ENCODE data around the gene ACOT7.
"Not testable (repeated sequence)": the region's sequence is repeated elsewhere in the genome, so short reads cannot be mapped to it uniquely, and the experiment has no call there.

Gene ACOT7, protein sequence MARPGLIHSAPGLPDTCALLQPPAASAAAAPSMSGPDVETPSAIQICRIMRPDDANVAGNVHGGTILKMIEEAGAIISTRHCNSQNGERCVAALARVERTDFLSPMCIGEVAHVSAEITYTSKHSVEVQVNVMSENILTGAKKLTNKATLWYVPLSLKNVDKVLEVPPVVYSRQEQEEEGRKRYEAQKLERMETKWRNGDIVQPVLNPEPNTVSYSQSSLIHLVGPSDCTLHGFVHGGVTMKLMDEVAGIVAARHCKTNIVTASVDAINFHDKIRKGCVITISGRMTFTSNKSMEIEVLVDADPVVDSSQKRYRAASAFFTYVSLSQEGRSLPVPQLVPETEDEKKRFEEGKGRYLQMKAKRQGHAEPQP

DNA sequence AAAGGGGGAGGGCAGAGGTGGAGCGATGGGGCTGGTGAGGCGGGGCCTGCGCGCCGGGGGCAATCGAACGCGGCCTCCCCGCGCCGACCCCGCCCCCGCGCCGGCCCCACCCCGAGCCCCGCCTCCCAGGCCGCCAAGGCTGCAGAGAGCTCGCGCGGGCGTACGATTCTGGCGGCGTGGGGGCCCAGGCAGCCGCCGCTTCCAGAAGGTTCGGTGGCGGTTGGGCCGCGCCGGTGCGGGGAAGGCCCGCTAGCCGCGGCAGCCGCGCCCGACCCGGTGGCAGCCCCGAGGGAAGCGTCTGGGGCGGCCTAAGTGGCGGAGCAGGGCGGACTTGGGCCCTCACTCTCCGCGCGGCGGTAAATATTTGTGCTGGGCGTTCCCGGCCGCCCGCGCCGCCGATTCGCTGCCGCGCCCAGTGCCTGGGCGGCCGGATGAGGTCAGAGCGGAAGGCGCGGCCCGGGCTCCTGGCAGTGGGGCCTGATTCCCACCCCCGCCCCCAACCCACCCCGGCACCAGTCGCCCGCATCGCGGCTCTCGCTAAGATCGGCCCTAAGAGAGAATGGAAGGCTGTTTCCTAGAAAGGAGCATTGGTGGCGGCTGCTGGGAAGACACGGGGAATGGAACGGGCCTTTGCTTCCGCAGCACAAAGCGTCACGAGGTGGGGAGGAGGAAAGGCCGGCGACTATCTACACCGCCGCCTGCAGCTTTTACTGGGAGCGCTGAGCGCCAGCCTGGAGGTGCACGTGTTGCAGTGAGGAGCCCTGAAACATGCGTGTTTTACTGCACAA is at the start of gene ACOT7:
ACOT7 (minus strand) TSS at position 368 of the 788 bp plus-strand sequence. CDS start 368 bp downstream, outside the sequence.
- H3K9me3 ChIP-seq (ENCODE audit: control insufficient read depth in 1 of 2, low read length in 2 of 2), result no peaks in the 10 kb centered on the region
- H3K9ac ChIP-seq (ENCODE audit: low read depth in 1 of 2, low read length in 2 of 2), result peak within 1 kb of the TSS; percentile 64 to 65
- H3K4me3 ChIP-seq (ENCODE audit: low read depth in 1 of 2, low read length in 2 of 2), result peak within 1 kb of the TSS; percentile 67 to 71
- no peaks in the 10 kb centered on the region for H3K36me3 ChIP-seq (ENCODE audit: control insufficient read depth in 1 of 2, insufficient read depth in 2 of 2, low read length in 2 of 2)
- peak within 1 kb of the TSS; percentile 100 for H3K27ac ChIP-seq (ENCODE audit: low read depth, low read length)
- peaks cover 14 to 18% of the 10 kb centered on the region in 2 donors for H3K4me1 ChIP-seq (ENCODE audit: control insufficient read depth in 1 of 2, insufficient read depth in 2 of 2, low read length in 2 of 2)
- H3K27me3 ChIP-seq (ENCODE audit: control insufficient read depth in 1 of 2, insufficient read depth in 2 of 2, low read length in 2 of 2), result no peaks in the 10 kb centered on the region

- H3K9ac ChIP-seq (ENCODE audit: low read depth in 1 of 2, low read length in 2 of 2), result no peak overlapping the region
- no peaks in the 10 kb centered on the region for H3K9me3 ChIP-seq (ENCODE audit: control insufficient read depth in 1 of 2, low read length in 2 of 2)
- H3K27me3 ChIP-seq (ENCODE audit: control insufficient read depth in 1 of 2, insufficient read depth in 2 of 2, low read length in 2 of 2), result peaks cover 8 to 11% of the 10 kb centered on the region in 2 donors
- H3K27ac ChIP-seq (ENCODE audit: low read depth, low read length), result no peak overlapping the region
- no peaks in the 10 kb centered on the region for H3K36me3 ChIP-seq (ENCODE audit: control insufficient read depth in 1 of 2, insufficient read depth in 2 of 2, low read length in 2 of 2)
- H3K4me3 ChIP-seq (ENCODE audit: low read depth in 1 of 2, low read length in 2 of 2), result no peak overlapping the region
- H3K4me1 ChIP-seq (ENCODE audit: control insufficient read depth in 1 of 2, insufficient read depth in 2 of 2, low read length in 2 of 2), result peaks cover 0 to 5% of the 10 kb centered on the region in 2 donors
Measured at GRCh38 chr1:6441586-6441985, 48.0 kb upstream of the ACOT7 start.

DNA sequence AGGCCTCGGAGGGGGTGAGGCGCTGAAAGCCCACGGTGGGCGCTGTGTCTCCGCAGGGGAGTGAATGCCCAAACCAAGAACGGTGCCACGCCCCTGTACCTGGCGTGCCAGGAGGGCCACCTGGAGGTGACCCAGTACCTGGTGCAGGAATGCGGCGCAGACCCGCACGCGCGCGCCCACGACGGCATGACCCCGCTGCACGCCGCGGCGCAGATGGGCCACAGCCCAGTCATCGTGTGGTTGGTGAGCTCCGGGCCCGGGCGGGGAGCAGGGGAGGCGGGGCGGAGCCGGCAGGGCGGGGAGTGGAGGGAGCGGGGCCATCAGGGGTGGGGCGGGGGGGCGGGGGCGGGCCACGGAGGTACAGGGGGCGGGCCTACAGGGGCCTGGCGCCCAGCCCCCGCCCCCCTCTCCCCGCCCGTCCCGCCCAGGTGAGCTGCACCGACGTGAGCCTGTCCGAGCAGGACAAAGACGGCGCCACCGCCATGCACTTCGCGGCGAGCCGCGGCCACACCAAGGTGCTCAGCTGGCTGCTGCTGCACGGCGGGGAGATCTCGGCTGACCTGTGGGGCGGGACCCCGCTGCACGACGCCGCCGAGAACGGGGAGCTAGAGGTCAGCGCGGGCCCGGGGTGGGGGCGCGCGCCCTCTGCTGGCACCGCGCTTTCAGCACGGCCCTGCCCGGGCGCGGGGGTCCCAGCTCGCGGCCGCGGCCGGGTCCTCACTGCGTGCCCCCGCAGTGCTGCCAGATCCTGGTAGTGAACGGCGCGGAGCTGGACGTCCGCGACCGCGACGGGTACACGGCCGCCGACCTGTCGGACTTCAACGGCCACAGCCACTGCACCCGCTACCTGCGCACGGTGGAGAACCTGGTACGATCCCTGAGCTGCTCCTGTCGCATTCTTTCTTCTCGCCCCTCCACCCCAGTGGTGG is 46.9 kb upstream of the ACOT7 start:
- H3K27me3 ChIP-seq (ENCODE audit: control insufficient read depth in 1 of 2, insufficient read depth in 2 of 2, low read length in 2 of 2), result peaks cover 8 to 11% of the 10 kb centered on the region in 2 donors
- H3K36me3 ChIP-seq (ENCODE audit: control insufficient read depth in 1 of 2, insufficient read depth in 2 of 2, low read length in 2 of 2), result no peaks in the 10 kb centered on the region
- H3K4me3 ChIP-seq (ENCODE audit: low read depth in 1 of 2, low read length in 2 of 2), result peak overlapping the region in 1 of 2 donors; percentile 32
- no peaks in the 10 kb centered on the region for H3K9me3 ChIP-seq (ENCODE audit: control insufficient read depth in 1 of 2, low read length in 2 of 2)
- H3K27ac ChIP-seq (ENCODE audit: low read depth, low read length), result no peak overlapping the region
- no peak overlapping the region for H3K9ac ChIP-seq (ENCODE audit: low read depth in 1 of 2, low read length in 2 of 2)
- H3K4me1 ChIP-seq (ENCODE audit: control insufficient read depth in 1 of 2, insufficient read depth in 2 of 2, low read length in 2 of 2), result peaks cover 0 to 5% of the 10 kb centered on the region in 2 donors

DNA sequence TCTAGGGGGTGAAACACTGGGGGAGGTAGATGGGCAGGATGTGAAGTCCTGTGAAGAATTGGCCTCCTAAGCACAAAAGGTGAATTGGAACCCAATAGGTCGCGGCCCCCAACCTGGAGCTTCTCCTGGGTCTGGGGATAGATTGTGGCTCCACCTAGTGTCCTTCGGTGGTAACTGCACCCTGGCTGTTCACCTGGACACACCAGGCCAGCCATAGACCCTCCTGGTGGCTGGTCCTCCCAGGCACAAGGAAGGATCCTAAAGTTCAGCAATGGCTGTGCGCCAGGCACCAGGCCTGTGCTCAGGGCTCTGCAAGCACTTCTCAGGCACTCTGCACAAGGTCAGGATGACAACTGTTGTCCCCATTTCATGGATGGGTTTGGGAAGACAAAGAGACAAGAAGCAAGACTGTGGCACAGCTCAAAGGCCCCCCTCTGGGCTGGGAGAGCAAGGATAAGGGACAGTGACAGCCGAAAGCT is 44.5 kb upstream of the ACOT7 start:
- Histone ChIP-seq H3K36me3 (ENCODE audit: control insufficient read depth in 1 of 2, insufficient read depth in 2 of 2, low read length in 2 of 2) (no peaks in the 10 kb centered on the region), H3K27me3 (ENCODE audit: control insufficient read depth in 1 of 2, insufficient read depth in 2 of 2, low read length in 2 of 2) (peaks cover 7 to 8% of the 10 kb centered on the region in 2 donors), H3K9ac (ENCODE audit: low read depth in 1 of 2, low read length in 2 of 2) (no peak overlapping the region), H3K4me3 (ENCODE audit: low read depth in 1 of 2, low read length in 2 of 2) (no peak overlapping the region), H3K27ac (ENCODE audit: low read depth, low read length) (no peak overlapping the region), H3K4me1 (ENCODE audit: control insufficient read depth in 1 of 2, insufficient read depth in 2 of 2, low read length in 2 of 2) (no peaks in the 10 kb centered on the region), H3K9me3 (ENCODE audit: control insufficient read depth in 1 of 2, low read length in 2 of 2) (no peaks in the 10 kb centered on the region)

DNA sequence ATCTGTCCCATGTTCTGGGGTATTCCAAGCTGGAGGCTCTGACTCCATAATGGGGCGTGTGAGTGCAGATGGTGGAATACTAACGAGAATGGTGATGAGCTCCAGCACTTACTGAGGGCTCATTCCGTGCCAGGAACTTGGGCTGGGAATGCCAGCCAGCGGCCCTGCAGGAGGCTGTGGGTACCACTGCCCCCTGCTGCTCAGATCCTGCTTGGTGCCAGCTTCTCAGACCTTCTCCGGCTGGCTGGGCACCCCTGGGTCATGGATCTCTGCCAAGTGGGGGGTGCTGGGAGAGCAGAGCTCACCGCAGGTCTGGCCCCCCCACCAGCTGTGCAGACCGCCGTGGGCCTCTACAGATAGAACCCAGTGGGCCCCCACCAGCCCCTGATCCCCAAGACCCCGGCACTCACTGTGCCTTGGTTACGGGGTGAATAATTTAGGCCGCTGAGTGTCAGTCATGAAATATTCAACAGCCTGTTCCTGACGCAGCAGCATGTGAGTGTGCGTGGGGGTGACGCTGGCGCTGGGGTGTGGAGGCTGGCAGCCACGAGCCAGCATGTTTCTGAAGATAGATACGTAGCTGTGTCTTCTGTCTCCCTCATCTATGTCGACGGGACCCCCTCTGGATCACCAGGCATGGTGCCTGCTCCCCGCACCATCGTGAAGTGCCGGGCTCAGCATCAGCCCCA is 43.6 kb upstream of the ACOT7 start:
- H3K9ac ChIP-seq (ENCODE audit: low read depth in 1 of 2, low read length in 2 of 2); H3K9me3 ChIP-seq (ENCODE audit: control insufficient read depth in 1 of 2, low read length in 2 of 2); H3K4me1 ChIP-seq (ENCODE audit: control insufficient read depth in 1 of 2, insufficient read depth in 2 of 2, low read length in 2 of 2); H3K36me3 ChIP-seq (ENCODE audit: control insufficient read depth in 1 of 2, insufficient read depth in 2 of 2, low read length in 2 of 2); H3K27me3 ChIP-seq (ENCODE audit: control insufficient read depth in 1 of 2, insufficient read depth in 2 of 2, low read length in 2 of 2); H3K27ac ChIP-seq (ENCODE audit: low read depth, low read length); H3K4me3 ChIP-seq (ENCODE audit: low read depth in 1 of 2, low read length in 2 of 2): not testable (repeated sequence)

DNA sequence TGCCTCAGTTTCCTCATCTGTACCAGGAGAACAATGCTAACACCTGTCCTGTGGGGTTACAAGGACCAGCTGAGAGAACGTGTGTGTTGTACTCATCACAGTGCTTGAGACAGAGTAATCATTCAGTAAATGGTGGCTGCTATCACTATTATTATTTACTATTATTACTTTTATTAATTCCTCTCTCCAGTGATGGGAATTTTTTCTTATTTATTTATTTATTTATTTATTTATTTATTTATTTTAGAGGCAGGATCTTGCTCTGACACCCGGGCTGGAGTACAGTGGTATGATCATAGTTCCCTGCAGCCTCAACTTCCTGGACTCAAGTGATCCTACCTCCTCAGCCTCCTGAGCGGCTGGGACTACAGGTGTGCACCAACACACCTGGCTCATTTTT is 42.7 kb upstream of the ACOT7 start:
- not testable (repeated sequence) for H3K9me3 ChIP-seq (ENCODE audit: control insufficient read depth in 1 of 2, low read length in 2 of 2); H3K9ac ChIP-seq (ENCODE audit: low read depth in 1 of 2, low read length in 2 of 2); H3K36me3 ChIP-seq (ENCODE audit: control insufficient read depth in 1 of 2, insufficient read depth in 2 of 2, low read length in 2 of 2); H3K27ac ChIP-seq (ENCODE audit: low read depth, low read length); H3K4me3 ChIP-seq (ENCODE audit: low read depth in 1 of 2, low read length in 2 of 2); H3K27me3 ChIP-seq (ENCODE audit: control insufficient read depth in 1 of 2, insufficient read depth in 2 of 2, low read length in 2 of 2); H3K4me1 ChIP-seq (ENCODE audit: control insufficient read depth in 1 of 2, insufficient read depth in 2 of 2, low read length in 2 of 2)

GRCh38 chr1:6435547-6435946 is 42.0 kb upstream of the ACOT7 start:
- H3K4me3 ChIP-seq (ENCODE audit: low read depth in 1 of 2, low read length in 2 of 2), result no peak overlapping the region
- no peak overlapping the region for H3K27ac ChIP-seq (ENCODE audit: low read depth, low read length)
- no peaks in the 10 kb centered on the region for H3K9me3 ChIP-seq (ENCODE audit: control insufficient read depth in 1 of 2, low read length in 2 of 2)
- no peaks in the 10 kb centered on the region for H3K36me3 ChIP-seq (ENCODE audit: control insufficient read depth in 1 of 2, insufficient read depth in 2 of 2, low read length in 2 of 2)
- no peaks in the 10 kb centered on the region for H3K27me3 ChIP-seq (ENCODE audit: control insufficient read depth in 1 of 2, insufficient read depth in 2 of 2, low read length in 2 of 2)
- no peaks in the 10 kb centered on the region for H3K4me1 ChIP-seq (ENCODE audit: control insufficient read depth in 1 of 2, insufficient read depth in 2 of 2, low read length in 2 of 2)
- no peak overlapping the region for H3K9ac ChIP-seq (ENCODE audit: low read depth in 1 of 2, low read length in 2 of 2)

DNA sequence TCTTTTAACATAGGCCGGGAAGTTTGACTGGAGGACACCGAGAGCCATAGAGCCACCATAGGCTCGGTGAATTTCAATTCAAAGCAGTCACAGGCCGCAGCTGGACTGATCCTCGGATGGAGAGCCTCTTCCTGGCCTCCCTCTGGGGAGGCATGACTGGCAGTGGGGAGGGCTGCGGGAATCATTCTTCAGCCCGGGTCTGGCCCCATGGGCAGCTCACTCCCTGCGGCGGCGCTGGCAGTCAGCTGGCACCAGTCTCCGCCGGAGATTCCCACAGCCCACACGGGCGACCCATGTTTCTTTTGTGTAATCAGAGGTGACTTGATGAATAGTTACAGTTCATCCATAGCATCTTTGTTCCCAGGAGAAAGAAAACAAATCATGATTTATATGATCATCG is 41.6 kb upstream of the ACOT7 start:
- Histone ChIP-seq H3K36me3 (ENCODE audit: control insufficient read depth in 1 of 2, insufficient read depth in 2 of 2, low read length in 2 of 2) (no peaks in the 10 kb centered on the region), H3K9ac (ENCODE audit: low read depth in 1 of 2, low read length in 2 of 2) (no peak overlapping the region), H3K4me1 (ENCODE audit: control insufficient read depth in 1 of 2, insufficient read depth in 2 of 2, low read length in 2 of 2) (no peaks in the 10 kb centered on the region), H3K9me3 (ENCODE audit: control insufficient read depth in 1 of 2, low read length in 2 of 2) (no peaks in the 10 kb centered on the region), H3K27ac (ENCODE audit: low read depth, low read length) (no peak overlapping the region), H3K4me3 (ENCODE audit: low read depth in 1 of 2, low read length in 2 of 2) (no peak overlapping the region), H3K27me3 (ENCODE audit: control insufficient read depth in 1 of 2, insufficient read depth in 2 of 2, low read length in 2 of 2) (no peaks in the 10 kb centered on the region)

GRCh38 chr1:6434186-6434585 is 40.6 kb upstream of the ACOT7 start:
- H3K4me1 ChIP-seq (ENCODE audit: control insufficient read depth in 1 of 2, insufficient read depth in 2 of 2, low read length in 2 of 2), result no peaks in the 10 kb centered on the region
- H3K9me3 ChIP-seq (ENCODE audit: control insufficient read depth in 1 of 2, low read length in 2 of 2), result no peaks in the 10 kb centered on the region
- no peak overlapping the region for H3K27ac ChIP-seq (ENCODE audit: low read depth, low read length)
- no peak overlapping the region for H3K9ac ChIP-seq (ENCODE audit: low read depth in 1 of 2, low read length in 2 of 2)
- no peak overlapping the region for H3K4me3 ChIP-seq (ENCODE audit: low read depth in 1 of 2, low read length in 2 of 2)
- H3K27me3 ChIP-seq (ENCODE audit: control insufficient read depth in 1 of 2, insufficient read depth in 2 of 2, low read length in 2 of 2), result no peaks in the 10 kb centered on the region
- H3K36me3 ChIP-seq (ENCODE audit: control insufficient read depth in 1 of 2, insufficient read depth in 2 of 2, low read length in 2 of 2), result no peaks in the 10 kb centered on the region

Data from duodenal mucosa (tissue), 2 donors.